Upper lobe of right lung (tissue), 1 donor: ENCODE results near the gene C3orf20. TPM values are rescaled to one million over a fixed set of nuclear protein-coding genes. Genes with fewer than 3 reads are reported as not detected.

Experiments
- ATAC-seq: fragments of 200-7000 bp; cut with Tn5 transposase; one replicate; pipeline ENCODE4 v1.9.1; 2020; ENCODE audit warnings: mild to moderate bottlenecking, moderate library complexity
- DNase-seq: peaks from one replicate; pipeline ENCODE4 v3.0.0-alpha.2; 2020
- H3K27ac ChIP-seq: fragments of 200-600 bp; one replicate; pipeline ENCODE4 v1.8.0; 2022
- H3K27me3 ChIP-seq: fragments of 200-600 bp; one replicate; pipeline ENCODE4 v1.8.0; 2022; ENCODE audit warnings: mild to moderate bottlenecking
- H3K36me3 ChIP-seq: fragments of 200-600 bp; one replicate; pipeline ENCODE4 v1.8.0; 2022
- H3K4me1 ChIP-seq: fragments of 200-600 bp; one replicate; pipeline ENCODE4 v1.8.0; 2022
- H3K4me3 ChIP-seq: fragments of 200-600 bp; one replicate; pipeline ENCODE4 v1.8.0; 2022; ENCODE audit warnings: mild to moderate bottlenecking
- H3K9me3 ChIP-seq: fragments of 200-600 bp; one replicate; pipeline ENCODE4 v1.8.0; 2022
- intact Hi-C: fragments of 100-400 bp; cut with DNase I; formaldehyde crosslinking; loops from one replicate; pipeline ENCODE4 v1.11.0; 2022
- total RNA-seq: library from RNA; stranded (reverse); fragmentation: NEBNext Ultra II Directional; extraction: Animal tissue kit (Norgen Biotek cat#: 25700); gene quantifications from one replicate; pipeline ENCODE4 v1.2.1, GENCODE V29; 2021
- TF ChIP-seq, protein P1 (sequence below): fragments of 200-600 bp; IDR thresholded peaks from one replicate; pipeline ENCODE4 v1.8.0; 2022; ENCODE audit warnings: antibody characterized with exemption
- donor health status: DM: no; HTN: yes; CAD: no; lungs with severe emphysema.

The C3orf20 gene
- total RNA-seq, 1 donor from 2014 or later = 0.14 TPM

DNA sequence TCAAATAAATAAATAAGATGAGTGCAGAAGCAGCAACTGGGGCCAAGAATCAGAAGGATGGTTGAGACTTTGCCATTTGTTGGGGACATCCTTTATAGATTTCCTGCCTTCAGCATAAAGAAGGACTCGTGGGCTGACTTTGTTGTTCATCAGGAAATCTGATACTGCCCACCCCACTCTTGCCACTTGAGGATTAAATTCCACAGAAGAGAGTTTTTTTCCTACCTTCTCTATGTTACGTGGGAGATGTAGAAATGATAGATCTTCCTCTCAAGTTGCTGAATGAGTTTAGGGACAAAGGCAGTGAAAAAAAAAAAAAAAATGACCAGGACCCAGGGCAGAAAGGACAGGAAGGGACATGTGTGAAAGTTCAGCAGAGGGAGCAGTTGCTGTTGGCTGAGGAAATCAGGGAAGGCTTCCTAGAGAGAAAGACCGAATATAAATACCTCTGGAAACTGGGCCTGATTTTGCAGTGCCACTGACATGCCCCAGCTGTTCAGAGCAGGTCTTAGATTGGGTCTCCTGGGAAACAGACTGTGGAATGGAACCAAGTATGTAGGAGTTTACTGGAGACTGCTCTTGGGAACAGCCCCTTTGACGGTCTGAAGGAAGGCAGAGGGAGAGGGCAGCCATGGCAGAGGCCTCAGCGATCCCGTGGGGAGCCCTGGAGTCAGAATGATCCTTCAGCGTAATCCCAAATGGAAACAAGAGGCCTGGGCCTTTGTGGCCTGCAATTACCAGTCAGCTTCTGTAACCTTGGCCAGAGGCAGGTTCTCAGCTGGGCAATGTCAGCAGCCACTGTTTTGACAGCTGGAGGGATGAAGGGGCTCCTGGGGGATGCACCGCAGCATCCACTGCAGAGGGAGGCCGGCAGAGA, 50.9 kb downstream of the C3orf20 start:
- intact Hi-C loops = no loop called here
- Histone ChIP-seq H3K4me1 (peaks cover 9% of the 10 kb centered on the region), H3K36me3 (no peaks in the 10 kb centered on the region), H3K9me3 (no peaks in the 10 kb centered on the region), H3K27ac (peak overlapping the region; percentile 32), H3K4me3 (no peak overlapping the region), H3K27me3 (no peaks in the 10 kb centered on the region)
- ATAC-seq = peak; percentile 71
- no peak for DNase-seq
- TF ChIP-seq, protein P1, sequence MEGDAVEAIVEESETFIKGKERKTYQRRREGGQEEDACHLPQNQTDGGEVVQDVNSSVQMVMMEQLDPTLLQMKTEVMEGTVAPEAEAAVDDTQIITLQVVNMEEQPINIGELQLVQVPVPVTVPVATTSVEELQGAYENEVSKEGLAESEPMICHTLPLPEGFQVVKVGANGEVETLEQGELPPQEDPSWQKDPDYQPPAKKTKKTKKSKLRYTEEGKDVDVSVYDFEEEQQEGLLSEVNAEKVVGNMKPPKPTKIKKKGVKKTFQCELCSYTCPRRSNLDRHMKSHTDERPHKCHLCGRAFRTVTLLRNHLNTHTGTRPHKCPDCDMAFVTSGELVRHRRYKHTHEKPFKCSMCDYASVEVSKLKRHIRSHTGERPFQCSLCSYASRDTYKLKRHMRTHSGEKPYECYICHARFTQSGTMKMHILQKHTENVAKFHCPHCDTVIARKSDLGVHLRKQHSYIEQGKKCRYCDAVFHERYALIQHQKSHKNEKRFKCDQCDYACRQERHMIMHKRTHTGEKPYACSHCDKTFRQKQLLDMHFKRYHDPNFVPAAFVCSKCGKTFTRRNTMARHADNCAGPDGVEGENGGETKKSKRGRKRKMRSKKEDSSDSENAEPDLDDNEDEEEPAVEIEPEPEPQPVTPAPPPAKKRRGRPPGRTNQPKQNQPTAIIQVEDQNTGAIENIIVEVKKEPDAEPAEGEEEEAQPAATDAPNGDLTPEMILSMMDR = no peak

DNA sequence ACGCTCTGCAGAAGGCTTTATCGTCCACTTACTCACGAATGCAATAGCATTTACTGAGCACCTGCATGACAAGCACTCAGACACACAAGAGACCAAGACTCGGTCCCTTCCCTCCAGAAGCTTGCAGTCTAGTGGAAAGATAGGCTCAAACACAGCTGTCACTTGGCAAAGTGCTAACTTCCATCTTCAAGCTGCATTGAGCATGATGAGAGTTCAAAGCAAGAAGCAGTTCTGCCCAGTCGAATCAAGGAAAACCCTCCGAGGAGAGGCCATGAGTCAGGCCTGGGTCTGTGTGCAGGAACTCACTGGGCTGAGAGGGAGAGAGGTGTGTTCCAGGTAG, 51.5 kb downstream of the C3orf20 start:
- Histone ChIP-seq H3K27me3 (no peaks in the 10 kb centered on the region), H3K4me1 (peaks cover 9% of the 10 kb centered on the region), H3K27ac (peak overlapping the region; percentile 32), H3K36me3 (no peaks in the 10 kb centered on the region), H3K9me3 (no peaks in the 10 kb centered on the region), H3K4me3 (no peak overlapping the region)
- DNase-seq (no peak), ATAC-seq (no peak)
- intact Hi-C loops = no loop called here
- TF ChIP-seq, protein P1 = no peak

DNA sequence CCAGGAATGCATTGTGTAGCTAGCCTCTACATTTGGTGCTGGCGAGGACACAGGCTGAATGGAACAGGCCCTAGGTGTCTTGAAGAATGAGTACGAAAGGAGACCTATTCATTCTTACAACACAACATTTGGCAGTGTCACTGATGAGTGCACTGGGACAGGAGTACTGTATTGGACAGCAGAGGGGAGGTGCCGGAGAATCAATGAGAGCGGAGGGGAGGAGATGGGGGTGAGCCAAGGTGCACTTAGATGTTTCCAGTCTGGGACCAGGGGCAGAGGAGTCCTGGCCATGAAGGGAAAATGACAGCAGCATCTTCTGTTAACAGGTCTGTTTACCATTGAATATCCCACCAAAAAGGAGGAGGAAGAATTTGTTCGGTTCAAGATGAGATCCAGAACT, 53.2 kb downstream of the C3orf20 start:
- H3K9me3 ChIP-seq = no peaks in the 10 kb centered on the region
- H3K4me1 ChIP-seq = peaks cover 9% of the 10 kb centered on the region
- ATAC-seq = no peak
- H3K27ac ChIP-seq = no peak overlapping the region
- TF ChIP-seq, protein P1 = no peak
- intact Hi-C loops = no loop called here
- no peaks in the 10 kb centered on the region for H3K36me3 ChIP-seq
- H3K4me3 ChIP-seq = no peak overlapping the region
- no peaks in the 10 kb centered on the region for H3K27me3 ChIP-seq
- DNase-seq = no peak

DNA sequence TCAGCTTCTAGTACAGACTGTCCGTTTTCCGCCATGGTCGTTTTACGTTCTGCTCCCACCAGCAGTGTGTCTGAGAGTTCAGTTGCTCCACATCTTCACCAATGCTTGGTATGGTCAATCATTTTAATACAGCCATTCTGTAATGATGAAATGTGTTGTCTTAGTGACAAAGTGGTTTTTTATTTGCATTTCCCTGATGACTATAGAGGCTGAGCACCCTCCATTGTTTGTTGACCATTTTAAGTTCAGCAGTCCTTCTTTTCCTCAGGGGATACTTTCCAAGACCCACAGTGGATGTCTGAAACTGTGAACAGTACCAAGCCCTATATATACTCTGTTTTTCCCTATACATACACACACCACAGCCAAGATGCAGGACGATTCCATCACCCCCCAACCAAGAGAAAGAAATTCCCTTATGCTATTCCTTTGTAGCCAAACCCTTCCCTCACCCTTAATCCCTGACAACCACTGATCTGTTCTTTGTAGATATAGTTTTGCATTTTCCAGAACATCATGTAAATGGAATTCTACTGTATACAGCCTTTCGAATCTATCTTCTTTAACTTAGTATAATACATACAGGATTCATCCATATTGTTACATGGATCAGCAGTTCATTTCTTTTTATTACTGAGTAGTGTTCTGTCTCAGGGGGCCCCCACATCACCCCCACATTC, 55.9 kb downstream of the C3orf20 start:
- DNase-seq = no peak
- H3K27ac ChIP-seq = no peak overlapping the region
- H3K4me1 ChIP-seq = no peaks in the 10 kb centered on the region
- TF ChIP-seq, protein P1 = no peak
- no peak overlapping the region for H3K4me3 ChIP-seq
- H3K27me3 ChIP-seq = no peaks in the 10 kb centered on the region
- intact Hi-C loops = no loop called here
- no peaks in the 10 kb centered on the region for H3K36me3 ChIP-seq
- no peaks in the 10 kb centered on the region for H3K9me3 ChIP-seq
- no peak for ATAC-seq

DNA sequence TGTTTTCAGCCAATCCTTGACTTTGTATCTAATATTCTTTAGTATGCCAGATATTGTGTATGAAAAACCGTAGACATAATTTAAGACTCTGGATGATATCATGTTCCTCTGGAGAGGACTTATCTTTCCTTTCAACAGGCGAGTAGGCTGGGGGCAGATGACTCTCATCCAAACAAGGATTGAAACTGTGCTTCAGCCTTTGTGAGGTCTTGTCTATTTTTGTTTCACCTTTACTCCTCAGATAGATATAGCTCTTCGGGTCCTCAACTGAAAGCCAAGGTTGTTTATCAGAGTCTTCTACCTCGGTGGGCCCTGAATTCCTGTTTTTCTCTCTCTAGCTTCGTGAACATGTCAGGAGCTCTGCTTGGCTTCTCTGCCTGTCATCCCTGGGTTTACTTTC, 66.0 kb downstream of the C3orf20 start:
- DNase-seq (no peak), ATAC-seq (no peak)
- Histone ChIP-seq H3K27me3 (no peaks in the 10 kb centered on the region), H3K27ac (no peak overlapping the region), H3K4me3 (no peak overlapping the region), H3K9me3 (no peaks in the 10 kb centered on the region), H3K4me1 (no peaks in the 10 kb centered on the region), H3K36me3 (no peaks in the 10 kb centered on the region)
- TF ChIP-seq, protein P1 = no peak
- intact Hi-C loops = no loop called here
